AG04449 (cell line): ENCODE data around the gene TRIM62.

Experiments used
- CTCF ChIA-PET: fragments of 350-600 bp; formaldehyde crosslinking; extraction: SDS; loops from one replicate; lab custom pipeline; 2021; ENCODE audit warnings: antibody characterized with exemption; lab: Yijun Ruan, JAX
- POLR2A ChIA-PET: fragments of 400-600, 350-600 bp; formaldehyde crosslinking; extraction: SDS; loops from one replicate; lab custom pipeline; 2020; ENCODE audit warnings: antibody characterized with exemption, inconsistent platforms; lab: Yijun Ruan, JAX
- DNase-seq: peaks from one replicate; pipeline ENCODE4 v3.0.0-alpha.2; 2010; ENCODE audit warnings: low read depth, low spot score
- H3K4me3 ChIP-seq: 2 replicates; pipeline ENCODE4 v1.5.1; 2011; ENCODE audit warnings: low read depth, mild to moderate bottlenecking, control low read depth, low read length
- TF ChIP-seq, protein P1 (sequence below): IDR thresholded peaks from one replicate; pipeline ENCODE4 v1.5.1; 2011; ENCODE audit warnings: mild to moderate bottlenecking, moderate library complexity, low read length, control low read depth, inconsistent platforms; ENCODE audit not compliant: insufficient read depth; ENCODE audit errors: missing control alignments

TRIM62 gene

DNA sequence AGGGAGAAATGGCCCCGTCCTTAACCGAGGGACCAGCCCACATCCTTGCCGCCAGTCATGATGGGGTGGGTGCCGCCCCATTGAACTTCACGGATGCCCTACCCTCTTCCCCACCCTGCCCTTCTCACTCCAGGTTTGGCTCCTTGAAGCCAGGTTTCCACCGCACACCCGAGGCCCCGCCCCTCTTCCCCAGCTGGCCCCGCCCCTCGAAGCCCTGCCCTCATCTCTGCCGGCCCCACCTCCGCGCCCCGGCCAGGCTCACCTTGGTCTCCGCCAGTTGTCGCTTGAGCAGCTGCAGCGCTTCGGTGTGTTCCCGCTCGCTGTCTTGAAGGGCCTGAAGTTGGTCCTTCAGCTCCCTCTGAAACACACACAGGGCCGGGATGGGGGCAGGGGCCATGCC is 16.6 kb downstream of the TRIM62 start:
- no peak overlapping the region for H3K4me3 ChIP-seq
- TF ChIP-seq, protein P1, sequence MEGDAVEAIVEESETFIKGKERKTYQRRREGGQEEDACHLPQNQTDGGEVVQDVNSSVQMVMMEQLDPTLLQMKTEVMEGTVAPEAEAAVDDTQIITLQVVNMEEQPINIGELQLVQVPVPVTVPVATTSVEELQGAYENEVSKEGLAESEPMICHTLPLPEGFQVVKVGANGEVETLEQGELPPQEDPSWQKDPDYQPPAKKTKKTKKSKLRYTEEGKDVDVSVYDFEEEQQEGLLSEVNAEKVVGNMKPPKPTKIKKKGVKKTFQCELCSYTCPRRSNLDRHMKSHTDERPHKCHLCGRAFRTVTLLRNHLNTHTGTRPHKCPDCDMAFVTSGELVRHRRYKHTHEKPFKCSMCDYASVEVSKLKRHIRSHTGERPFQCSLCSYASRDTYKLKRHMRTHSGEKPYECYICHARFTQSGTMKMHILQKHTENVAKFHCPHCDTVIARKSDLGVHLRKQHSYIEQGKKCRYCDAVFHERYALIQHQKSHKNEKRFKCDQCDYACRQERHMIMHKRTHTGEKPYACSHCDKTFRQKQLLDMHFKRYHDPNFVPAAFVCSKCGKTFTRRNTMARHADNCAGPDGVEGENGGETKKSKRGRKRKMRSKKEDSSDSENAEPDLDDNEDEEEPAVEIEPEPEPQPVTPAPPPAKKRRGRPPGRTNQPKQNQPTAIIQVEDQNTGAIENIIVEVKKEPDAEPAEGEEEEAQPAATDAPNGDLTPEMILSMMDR: no peak
- ChIA-PET POLR2A (no interaction called here), CTCF (no interaction called here)
- no peak for DNase-seq

DNA sequence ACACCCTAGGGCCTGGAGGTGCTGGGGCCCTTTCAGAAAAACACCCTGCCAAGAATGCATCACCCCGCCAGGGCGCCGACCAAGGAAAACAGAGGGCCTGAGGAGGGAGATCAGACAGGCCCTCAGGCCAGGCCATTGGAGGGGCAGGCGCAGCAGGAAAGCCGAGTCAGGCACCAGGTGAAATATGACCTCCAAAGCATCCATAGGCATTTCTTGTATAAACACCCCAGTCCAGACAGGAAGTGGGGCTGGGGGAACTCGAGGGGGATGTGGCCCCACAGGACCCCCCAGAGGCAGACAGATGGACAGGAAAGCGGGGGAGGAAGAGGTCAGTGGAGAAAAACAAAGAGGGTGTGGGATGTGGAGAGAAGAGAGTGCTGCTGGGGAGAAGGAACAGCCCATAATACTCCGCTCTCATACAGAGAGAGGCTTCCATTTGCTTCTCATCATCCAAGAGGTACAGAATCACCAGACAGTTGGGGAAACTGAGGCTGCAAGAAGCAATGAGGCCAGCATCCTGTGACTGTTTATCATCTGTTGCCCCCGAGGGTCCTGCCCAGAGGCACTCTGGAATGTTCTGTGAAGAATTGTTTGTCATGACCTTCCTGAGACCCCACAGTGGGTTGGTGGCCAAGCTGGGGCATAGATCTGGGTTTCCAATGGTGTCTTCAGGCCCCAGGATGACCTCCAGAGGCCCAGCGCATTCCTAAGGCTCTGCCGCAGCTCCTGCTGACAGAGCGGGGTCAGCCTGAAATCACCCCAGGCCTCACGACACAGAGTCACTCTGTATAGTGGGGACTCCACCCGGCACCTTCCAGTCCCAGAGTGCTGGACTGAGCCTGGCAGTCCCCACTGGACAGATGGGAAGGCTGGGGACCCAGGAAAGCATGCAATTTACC is 18.0 kb downstream of the TRIM62 start:
- ChIA-PET POLR2A (no interaction called here), CTCF (interaction anchor here (1.0 to 1.3 kb wide), 2 partner anchors 23 to 37 kb away, joined by 3 read pairs; no protein-coding TSS in a partner anchor)
- TF ChIP-seq, protein P1: no peak
- no peak overlapping the region for H3K4me3 ChIP-seq
- no peak for DNase-seq

DNA sequence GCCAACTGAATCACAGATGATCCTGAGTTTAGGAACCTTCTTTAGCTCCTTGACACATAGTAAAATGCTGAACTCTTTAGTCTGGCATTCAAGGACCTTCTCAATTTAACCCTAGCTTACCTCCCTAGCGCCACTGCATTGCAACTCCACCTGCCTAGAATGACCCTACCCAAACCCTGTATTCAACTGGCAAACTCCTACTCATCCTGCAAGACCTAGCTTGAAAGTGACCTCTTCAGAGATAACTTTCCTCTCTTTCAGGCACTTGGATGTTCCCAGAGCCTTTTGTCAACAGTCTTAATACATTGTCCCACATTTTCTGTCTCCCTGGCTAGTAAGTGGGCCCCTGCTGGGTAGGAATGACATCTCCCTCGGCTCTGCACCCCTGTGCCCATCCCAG is 19.7 kb downstream of the TRIM62 start:
- no peak overlapping the region for H3K4me3 ChIP-seq
- TF ChIP-seq, protein P1: no peak
- POLR2A ChIA-PET: no interaction called here
- CTCF ChIA-PET: interaction anchor here (0.6 to 4.0 kb wide), 3 partner anchors 11 to 35 kb away, joined by 3 to 17 read pairs (median 5); no protein-coding TSS in a partner anchor
- DNase-seq: no peak

DNA sequence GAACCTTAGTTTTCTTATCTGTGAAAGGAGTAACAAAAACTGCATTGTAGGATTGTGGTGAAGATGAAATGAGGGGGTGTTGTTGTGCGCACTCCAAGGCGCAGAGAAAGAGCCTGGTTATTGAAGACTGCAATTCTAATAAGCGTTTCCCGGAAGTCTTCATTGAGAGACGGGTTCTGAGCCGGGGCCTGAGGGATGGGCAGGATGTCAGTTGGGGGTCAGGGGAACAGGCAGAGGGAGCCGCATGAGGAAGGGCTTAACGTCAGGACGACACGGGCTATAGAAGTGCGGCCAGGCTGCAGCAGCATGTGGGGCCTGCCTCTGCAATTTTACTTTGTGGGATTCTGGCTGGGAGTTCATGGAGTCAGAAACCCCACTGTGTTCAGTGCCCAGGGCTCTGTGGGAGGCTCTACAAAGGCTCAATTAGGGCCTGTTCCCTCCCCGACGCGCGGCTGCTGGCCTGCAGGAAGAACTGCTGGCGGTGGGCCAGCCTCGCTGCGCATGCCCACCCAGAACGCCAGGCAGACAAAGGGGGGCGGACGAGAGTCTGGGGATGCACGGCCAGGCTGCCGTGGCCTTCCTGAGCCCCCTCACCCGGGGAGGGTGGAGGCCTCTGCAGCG is 20.7 kb downstream of the TRIM62 start:
- no peak for DNase-seq
- ChIA-PET CTCF (interaction anchor here (1.1 to 4.0 kb wide), 4 partner anchors 12 to 34 kb away, joined by 3 to 17 read pairs (median 4); no protein-coding TSS in a partner anchor), POLR2A (no interaction called here)
- H3K4me3 ChIP-seq: no peak overlapping the region
- TF ChIP-seq, protein P1: no peak

DNA sequence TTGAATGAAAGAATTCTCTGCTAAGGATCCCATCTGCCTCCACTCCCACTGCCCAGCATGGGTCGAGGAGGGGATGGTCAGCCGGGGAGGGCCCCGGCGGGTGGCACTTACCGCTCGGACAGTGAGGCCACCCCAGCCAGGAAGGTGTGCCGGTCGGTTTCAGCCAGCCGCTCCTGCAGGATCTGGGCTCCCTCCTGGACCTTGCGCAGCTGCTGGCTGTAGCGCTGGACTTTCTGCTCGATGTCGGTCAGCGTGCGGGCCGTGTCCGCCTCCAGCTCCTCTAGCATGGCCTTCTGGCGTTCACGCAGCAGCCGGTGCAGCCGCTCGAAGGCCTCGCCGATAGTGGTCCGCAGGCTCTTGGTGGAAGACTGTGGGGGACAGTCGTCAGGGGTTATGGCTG is 22.3 kb downstream of the TRIM62 start:
- TF ChIP-seq, protein P1: no peak
- H3K4me3 ChIP-seq: no peak overlapping the region
- no peak for DNase-seq
- ChIA-PET POLR2A (no interaction called here), CTCF (interaction anchor here (1.0 to 4.0 kb wide), 2 partner anchors 13 to 136 kb away, joined by 4 to 17 read pairs; no protein-coding TSS in a partner anchor)

DNA sequence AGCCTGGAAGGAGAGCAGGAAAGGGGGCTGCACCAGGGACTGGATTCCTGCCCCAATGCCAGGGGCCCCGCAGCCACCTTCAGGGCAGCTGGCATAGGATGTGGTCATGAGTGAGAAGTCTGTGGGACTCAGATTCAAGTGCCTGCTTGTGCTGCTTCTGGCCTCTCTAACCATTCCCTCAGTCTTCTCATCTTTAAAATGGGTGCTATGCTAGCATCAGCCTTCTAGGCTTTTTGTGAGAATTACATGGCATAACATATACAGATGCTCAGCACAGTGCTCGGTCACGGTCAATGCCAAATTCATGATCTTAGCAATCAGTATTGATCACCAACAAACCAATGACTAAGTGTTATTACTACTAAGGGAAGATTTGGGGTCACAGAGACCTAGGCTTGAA is 23.5 kb downstream of the TRIM62 start:
- TF ChIP-seq, protein P1: no peak
- POLR2A ChIA-PET: no interaction called here

More for the DNA sequence above, 23.5 kb downstream of the TRIM62 start:
- no peak overlapping the region for H3K4me3 ChIP-seq
- CTCF ChIA-PET: interaction anchor here (0.8 kb wide), 1 partner anchor 10 kb away, joined by 3 read pairs; no protein-coding TSS in a partner anchor
- no peak for DNase-seq
